Left lung (tissue), 10 donors: Measurements from ENCODE around the gene IL3RA. TPM values are rescaled to one million over a fixed set of nuclear protein-coding genes. Genes with fewer than 3 reads are reported as not detected.

Experiments
- ATAC-seq: fragments of 200-7000 bp; cut with Tn5 transposase; one replicate; pipeline ENCODE4 v1.9.1; 2020; ENCODE audit warnings: moderate library complexity
- DNase-seq, 4 donors: peaks; one replicate each; pipeline ENCODE4 v3.0.0-alpha.2; 2013 to 2020
- H3K27ac ChIP-seq, 2 donors: fragments of 200-600 bp; sonication (generic) in 1 of 2; one replicate each; pipeline versions ENCODE4 v1.5.0 to v1.8.0; 2020 to 2021
- H3K27me3 ChIP-seq, 2 donors: fragments of 200-600 bp; sonication (generic) in 1 of 2; one replicate each; pipeline versions ENCODE4 v1.5.0 to v1.8.0; 2020 to 2021
- H3K36me3 ChIP-seq, 2 donors: fragments of 200-600 bp; sonication (generic) in 1 of 2; one replicate each; pipeline versions ENCODE4 v1.5.0 to v1.8.0; 2020 to 2021
- H3K4me1 ChIP-seq, 2 donors: fragments of 200-600 bp; one replicate each; pipeline ENCODE4 v1.8.0; 2021
- H3K4me3 ChIP-seq, 2 donors: fragments of 200-600 bp; sonication (generic) in 1 of 2; one replicate each; pipeline versions ENCODE4 v1.5.0 to v1.8.0; 2020 to 2021; ENCODE audit warnings: mild to moderate bottlenecking in 1 of 2
- H3K9me3 ChIP-seq, 2 donors: fragments of 200-600 bp; sonication (generic) in 1 of 2; one replicate each; pipeline versions ENCODE4 v1.5.0 to v1.8.0; 2020 to 2021
- CTCF ChIP-seq, 2 donors: fragments of 200-600 bp; sonication (generic) in 1 of 2; IDR thresholded peaks; one replicate each; pipeline versions ENCODE4 v1.5.0 to v1.8.0; 2021; ENCODE audit warnings: antibody characterized with exemption in 2 of 2
- intact Hi-C, 2 donors: fragments of 100-400 bp; cut with DNase I; formaldehyde crosslinking; loops; one replicate each; pipeline versions ENCODE4 v1.11.2 to v1.14.2; 2022
- polyA plus RNA-seq, 6 donors: library from polyadenylated mRNA; unstranded; fragments of 120-200 nt; gene quantifications; one replicate each; pipeline ENCODE4 v1.2.1, GENCODE V29; 2013; ENCODE audit not compliant: insufficient read length in 6 of 6
- total RNA-seq, 2 donors: library from RNA; stranded (reverse); fragmentation: NEBNext Ultra II Directional; extraction: Animal tissue kit (Norgen Biotek cat#: 25700); gene quantifications; one replicate each; pipeline ENCODE4 v1.2.1, GENCODE V29; 2021
- donor health status: DM: no; HTN: yes; CAD: no.
- donor health status: DM: no; HTN: no; CAD: no.

The IL3RA gene
- total and polyA plus RNA-seq, 8 donors: 13.9 to 26.6 (median 24.5) TPM

- H3K36me3 ChIP-seq: peaks cover 5 to 76% of the 10 kb centered on the region in 2 donors
These were observed 52.1 kb downstream of the IL3RA start for GRCh38 chrX:1388651-1389050.

GRCh38 chrX:1389181-1389992 lies 52.8 kb downstream of the IL3RA start:
- Histone ChIP-seq H3K27ac (no peak overlapping the region), H3K27me3 (no peaks in the 10 kb centered on the region), H3K36me3 (peaks cover 5 to 68% of the 10 kb centered on the region in 2 donors), H3K9me3 (no peaks in the 10 kb centered on the region), H3K4me1 (peaks cover 13 to 51% of the 10 kb centered on the region in 2 donors), H3K4me3 (peak overlapping the region in 1 of 2 donors; percentile 99)
- intact Hi-C loops: no loop called here
- TF ChIP-seq CTCF (IDR thresholded peaks at IDR 0.05): no peak
- DNase-seq: peak in 2 of 4 donors; percentile 32 to 58
- ATAC-seq: no peak

More at GRCh38 chrX:1388651-1389050, 52.1 kb downstream of the IL3RA start:
- Histone ChIP-seq H3K4me3 (no peak overlapping the region), H3K27ac (no peak overlapping the region), H3K27me3 (no peaks in the 10 kb centered on the region), H3K4me1 (peaks cover 13 to 44% of the 10 kb centered on the region in 2 donors), H3K9me3 (no peaks in the 10 kb centered on the region)
- no peak for ATAC-seq
- peak in 1 of 4 donors; percentile 7 for DNase-seq
- intact Hi-C loops: no loop called here
- TF ChIP-seq CTCF (IDR thresholded peaks at IDR 0.05): no peak

- DNase-seq: peak in 1 of 4 donors; percentile 21
- no peaks in the 10 kb centered on the region for H3K27me3 ChIP-seq
- peaks cover 13 to 56% of the 10 kb centered on the region in 2 donors for H3K4me1 ChIP-seq
- no peaks in the 10 kb centered on the region for H3K9me3 ChIP-seq
- H3K4me3 ChIP-seq: peak overlapping the region in 1 of 2 donors; percentile 99
- no peak overlapping the region for H3K27ac ChIP-seq
- no peak for ATAC-seq
- TF ChIP-seq CTCF (IDR thresholded peaks at IDR 0.05): no peak
- intact Hi-C loops: no loop called here
- H3K36me3 ChIP-seq: peaks cover 5 to 63% of the 10 kb centered on the region in 2 donors
These were observed 53.4 kb downstream of the IL3RA start for GRCh38 chrX:1389993-1390285.

- Histone ChIP-seq H3K27ac (peak overlapping the region in 1 of 2 donors; percentile 98), H3K4me1 (peaks cover 13 to 59% of the 10 kb centered on the region in 2 donors), H3K4me3 (peak overlapping the region; percentile 99 to 100), H3K9me3 (no peaks in the 10 kb centered on the region), H3K27me3 (no peaks in the 10 kb centered on the region), H3K36me3 (peaks cover 2 to 54% of the 10 kb centered on the region in 2 donors)
- intact Hi-C loops: no loop called here
- peak in 2 of 4 donors; percentile 30 to 61 for DNase-seq
- no peak for ATAC-seq
- no peak for TF ChIP-seq CTCF (IDR thresholded peaks at IDR 0.05)
These were observed 54.2 kb downstream of the IL3RA start for GRCh38 chrX:1390621-1391369.

GRCh38 chrX:1391370-1391706 lies 54.8 kb downstream of the IL3RA start:
- no peak for ATAC-seq
- H3K4me1 ChIP-seq: peaks cover 13 to 59% of the 10 kb centered on the region in 2 donors
- peak overlapping the region; percentile 97 to 98 for H3K27ac ChIP-seq
- no peak for TF ChIP-seq CTCF (IDR thresholded peaks at IDR 0.05)
- no peak for DNase-seq
- no peaks in the 10 kb centered on the region for H3K9me3 ChIP-seq
- no peaks in the 10 kb centered on the region for H3K27me3 ChIP-seq
- intact Hi-C loops: no loop called here
- peak overlapping the region; percentile 99 to 100 for H3K4me3 ChIP-seq
- H3K36me3 ChIP-seq: peaks cover 0 to 51% of the 10 kb centered on the region in 2 donors
